D721Med (cell line): Measurements from ENCODE around the gene COL24A1.

Experiments
- DNase-seq: peaks from one replicate; pipeline ENCODE4 v3.0.0; 2011; ENCODE audit warnings: low spot score; ENCODE audit not compliant: insufficient read length
- FAIRE-seq: peaks from 2 replicates; lab custom pipeline; 2011; peaks lifted over from hg19 to GRCh38; lab: Jason Lieb, UNC
- CTCF ChIP-seq: IDR thresholded peaks from 2 replicates; pipeline ENCODE4 v1.5.1; 2012; ENCODE audit warnings: mild to moderate bottlenecking, control low read depth; ENCODE audit not compliant: insufficient read depth; ENCODE audit errors: missing control alignments

Gene COL24A1

DNA sequence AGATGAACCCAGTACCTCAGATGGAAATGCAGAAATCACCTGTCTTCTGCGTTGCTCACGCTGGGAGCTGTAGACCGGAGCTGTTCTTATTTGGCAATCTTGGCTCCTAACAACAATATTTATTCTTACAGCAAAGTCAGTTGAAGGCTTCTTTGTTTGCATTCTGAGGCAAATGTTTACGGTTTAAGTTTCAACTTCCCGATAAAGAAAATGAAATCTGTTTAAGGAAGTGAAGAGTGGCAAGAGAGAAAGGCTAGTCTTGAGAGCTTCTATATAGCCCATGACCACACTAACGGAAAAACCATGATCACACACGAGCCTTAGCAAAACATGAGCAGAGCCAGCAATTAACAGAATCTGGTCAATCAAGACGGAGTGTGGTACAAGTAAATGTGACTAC lies 325.7 kb downstream of the COL24A1 start:
- FAIRE-seq (no peak), DNase-seq (no peak)
- no peak for TF ChIP-seq CTCF

DNA sequence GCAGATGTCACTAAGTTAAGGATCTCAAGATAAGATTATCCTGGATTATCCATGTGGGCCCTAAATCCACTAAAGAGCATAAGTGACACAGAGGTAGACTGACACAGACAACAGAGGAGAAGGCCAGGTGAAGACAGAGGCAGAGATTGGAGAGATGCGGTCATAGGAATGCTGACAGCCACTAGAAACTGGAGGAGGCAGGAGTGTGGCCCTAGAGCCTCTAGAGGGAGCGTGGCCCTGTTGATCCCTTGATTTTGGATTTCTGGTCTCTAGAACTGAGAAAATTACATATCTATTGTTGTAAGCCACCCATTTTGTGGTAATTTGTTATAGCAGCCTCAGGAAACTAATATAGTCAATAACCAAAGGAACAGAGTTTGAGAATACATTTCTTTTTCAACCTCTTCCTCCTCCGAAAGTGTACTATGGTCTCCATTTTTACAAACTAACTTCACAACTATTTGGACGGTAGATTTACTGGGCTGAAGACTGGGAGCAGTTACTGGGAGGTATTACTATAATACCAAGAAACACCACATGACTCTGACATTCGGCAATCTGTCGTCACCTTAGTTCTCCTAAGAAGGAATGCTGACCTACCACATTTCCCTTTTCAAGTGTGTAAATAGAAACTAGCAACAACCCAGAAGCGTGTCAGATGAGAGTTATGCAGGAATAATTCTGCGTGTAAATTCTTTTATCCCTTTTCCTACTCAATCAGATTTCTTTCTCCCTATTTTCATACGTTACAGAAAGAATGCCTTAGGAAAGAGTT lies 332.3 kb downstream of the COL24A1 start:
- FAIRE-seq (peak; percentile 91), DNase-seq (no peak)
- no peak for TF ChIP-seq CTCF

GRCh38 chr1:85822696-85823095 lies 333.9 kb downstream of the COL24A1 start:
- no peak for DNase-seq
- TF ChIP-seq CTCF: no peak
- no peak for FAIRE-seq

GRCh38 chr1:85818371-85818770 lies 338.2 kb downstream of the COL24A1 start:
- FAIRE-seq (no peak), DNase-seq (no peak)
- TF ChIP-seq CTCF: no peak

DNA sequence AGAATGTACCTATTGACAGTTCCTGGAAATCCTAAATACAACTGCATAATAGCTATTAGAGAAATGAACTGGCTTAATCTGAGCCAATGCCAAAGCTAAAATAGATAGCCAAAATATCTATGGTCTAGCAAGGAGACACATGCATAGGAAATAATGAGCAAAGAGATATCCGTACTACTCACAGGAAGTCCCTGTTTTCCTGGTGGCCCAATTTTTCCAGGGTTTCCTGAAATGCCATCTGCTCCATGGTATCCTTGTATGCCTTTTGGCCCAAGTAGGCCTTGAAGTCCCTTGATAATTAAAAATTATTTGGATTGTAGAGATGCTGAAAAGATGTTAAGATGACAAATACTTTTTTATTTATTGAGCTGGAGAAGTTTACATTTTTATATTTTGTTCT lies 340.0 kb downstream of the COL24A1 start:
- no peak for TF ChIP-seq CTCF
- FAIRE-seq (no peak), DNase-seq (no peak)

GRCh38 chr1:85815906-85816305 lies 340.7 kb downstream of the COL24A1 start:
- FAIRE-seq: no peak
- no peak for TF ChIP-seq CTCF

DNA sequence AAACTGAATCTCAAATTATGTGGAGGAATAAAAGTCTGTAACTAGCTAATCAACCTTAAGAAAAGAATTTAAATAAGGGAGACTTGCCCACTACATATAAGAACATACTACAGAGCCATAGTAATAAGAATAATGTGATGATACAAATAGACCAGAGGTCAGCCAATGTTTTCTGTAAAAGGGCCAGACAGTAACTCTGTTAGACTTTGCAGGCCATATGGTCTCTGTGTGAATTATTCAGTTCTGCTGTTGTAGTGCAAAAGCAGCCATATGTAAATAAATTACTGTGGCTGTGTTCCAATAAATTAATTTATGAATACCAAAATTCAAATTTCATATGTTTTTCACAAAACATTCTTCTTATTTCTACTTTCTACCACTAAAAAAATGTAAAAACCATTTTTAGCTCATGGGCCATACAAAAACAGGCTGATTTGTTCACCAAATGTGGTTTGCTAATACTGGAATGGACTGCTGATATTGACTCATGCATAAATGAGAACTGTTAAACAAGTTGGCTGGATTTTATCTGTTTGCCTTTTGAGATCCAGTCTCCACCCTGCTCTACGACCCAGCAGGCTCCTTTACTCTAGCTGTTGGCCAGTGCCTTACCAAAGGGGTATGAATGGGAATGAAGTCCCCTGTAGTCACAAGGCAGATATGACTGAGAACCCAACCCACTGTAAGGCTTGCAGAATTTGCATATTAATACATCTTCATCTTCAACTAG lies 350.2 kb downstream of the COL24A1 start:
- no peak for FAIRE-seq
- no peak for TF ChIP-seq CTCF
- DNase-seq: no peak

More at GRCh38 chr1:85815906-85816305, 340.7 kb downstream of the COL24A1 start:
- no peak for DNase-seq
